H1 (cell line): ENCODE measurements around the gene MMEL1. TPM values are rescaled to one million over a fixed set of nuclear protein-coding genes. Genes with fewer than 3 reads are reported as not detected.

Source experiments
- NRF1 ChIP-seq: IDR thresholded peaks from 2 replicates; pipeline ENCODE4 v1.6.1; 2011; ENCODE audit warnings: mild to moderate bottlenecking, low read depth, low read length, improper control_type of control experiment
- RAD21 ChIP-seq, 2 experiments: IDR thresholded peaks in 1 of 2; conservative IDR thresholded peaks in 1 of 2; 2 replicates each; pipeline ENCODE4 v1.6.1; 2011; ENCODE audit warnings: low read depth in 2 of 2, low read length in 2 of 2, improper control_type of control experiment in 1 of 2, inconsistent platforms in 1 of 2, mild to moderate bottlenecking in 1 of 2, moderate library complexity in 1 of 2
- TAF1 ChIP-seq: IDR thresholded peaks from 2 replicates; pipeline ENCODE4 v1.6.1; 2011; ENCODE audit warnings: mild to moderate bottlenecking, low read depth, low read length
- TCF12 ChIP-seq: IDR thresholded peaks from 2 replicates; pipeline ENCODE4 v1.6.1; 2011; ENCODE audit warnings: low read depth, mild to moderate bottlenecking, low read length
- polyA plus RNA-seq, 7 experiments: library from polyadenylated mRNA; depleted of rRNA in 3 of 7; stranded (reverse) in 5 of 7; unstranded in 2 of 7; fragments of >200 nt in 5 of 7; fragments of 200-250 nt in 2 of 7; gene quantifications; 1 replicate in 5 of 7; 2 replicates in 1 of 7; 4 replicates in 1 of 7; pipeline versions ENCODE4 v1.2.1 to v1.2.3, GENCODE V29; 2011 to 2013; ENCODE audit warnings: missing spikeins in 2 of 7, mixed read lengths in 2 of 7
- total RNA-seq: library from RNA; stranded (reverse); fragmentation: NEBNext Ultra II Directional; extraction: Animal tissue kit (Norgen Biotek cat#: 25700); gene quantifications from 2 replicates; pipeline ENCODE4 v1.2.1, GENCODE V29; 2021

The MMEL1 gene
- total and polyA plus RNA-seq, 2 of the 8 experiments (the other 6 are each of a cell fraction or from before 2014, with no cell fraction given): 0.91 to 1.7 TPM

- TF ChIP-seq RAD21 (IDR thresholded peaks at IDR 0.05 in 1 of 2, conservative IDR thresholded peaks at IDR 0.05 in 1 of 2; ENCODE audit: low read depth in 2 of 2, low read length in 2 of 2) (peak; percentile 85 to 89), TCF12 (peak; percentile 71; the same call in 1 of the 2 replicates), NRF1 (no peak), TAF1 (0 out of 2 replicates have a peak, but pooled peaks have one; percentile 19)
Measured at GRCh38 chr1:2548068-2548589, 84.7 kb downstream of the MMEL1 start (continued).
